Measurements from ENCODE around the gene ALKBH4.

DNA sequence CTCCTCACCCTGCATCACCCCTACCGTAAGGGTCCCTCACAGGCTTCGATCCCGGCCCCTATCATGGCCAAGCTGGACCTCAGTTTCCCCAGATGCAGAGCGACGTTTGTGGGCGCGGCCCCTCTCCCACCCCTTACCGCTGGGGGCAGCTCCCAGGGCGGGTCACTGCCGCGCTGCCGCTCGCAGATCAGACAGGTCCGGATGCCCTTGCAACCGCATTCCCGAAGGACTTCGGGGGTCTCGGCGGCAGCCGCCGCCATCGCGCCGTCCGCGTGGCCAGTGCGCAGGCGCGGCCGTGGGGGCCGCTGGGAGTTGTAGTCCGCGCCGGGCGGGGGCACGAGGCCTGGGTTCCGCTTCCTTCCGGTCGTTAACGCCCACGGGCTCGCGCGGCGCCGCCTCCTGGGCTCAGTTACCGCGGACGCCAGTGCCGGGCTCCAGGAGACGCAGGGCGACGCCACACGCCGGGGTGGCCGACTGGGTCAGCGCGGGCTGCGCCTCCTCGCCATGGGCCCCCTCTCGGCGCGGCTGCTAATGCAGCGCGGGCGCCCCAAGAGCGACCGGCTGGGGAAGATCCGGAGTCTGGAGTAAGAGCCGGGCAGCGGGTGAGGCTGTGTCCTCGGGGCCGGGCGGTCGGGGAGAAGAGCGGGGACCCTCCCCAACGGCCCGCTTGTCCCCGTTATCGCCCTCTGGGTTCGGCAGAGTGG lies at the start of gene ALKBH4, which contains the start of gene LRWD1:
- TF ChIP-seq, protein P1, sequence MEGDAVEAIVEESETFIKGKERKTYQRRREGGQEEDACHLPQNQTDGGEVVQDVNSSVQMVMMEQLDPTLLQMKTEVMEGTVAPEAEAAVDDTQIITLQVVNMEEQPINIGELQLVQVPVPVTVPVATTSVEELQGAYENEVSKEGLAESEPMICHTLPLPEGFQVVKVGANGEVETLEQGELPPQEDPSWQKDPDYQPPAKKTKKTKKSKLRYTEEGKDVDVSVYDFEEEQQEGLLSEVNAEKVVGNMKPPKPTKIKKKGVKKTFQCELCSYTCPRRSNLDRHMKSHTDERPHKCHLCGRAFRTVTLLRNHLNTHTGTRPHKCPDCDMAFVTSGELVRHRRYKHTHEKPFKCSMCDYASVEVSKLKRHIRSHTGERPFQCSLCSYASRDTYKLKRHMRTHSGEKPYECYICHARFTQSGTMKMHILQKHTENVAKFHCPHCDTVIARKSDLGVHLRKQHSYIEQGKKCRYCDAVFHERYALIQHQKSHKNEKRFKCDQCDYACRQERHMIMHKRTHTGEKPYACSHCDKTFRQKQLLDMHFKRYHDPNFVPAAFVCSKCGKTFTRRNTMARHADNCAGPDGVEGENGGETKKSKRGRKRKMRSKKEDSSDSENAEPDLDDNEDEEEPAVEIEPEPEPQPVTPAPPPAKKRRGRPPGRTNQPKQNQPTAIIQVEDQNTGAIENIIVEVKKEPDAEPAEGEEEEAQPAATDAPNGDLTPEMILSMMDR (conservative IDR thresholded peaks at IDR 0.05; ENCODE audit: low read length), result peak; percentile 20; the same call in 1 of the 2 replicates
- TF ChIP-seq EZH2phosphoT487 (IDR thresholded peaks at IDR 0.05; ENCODE audit: borderline replicate concordance), result no peak

All from Loucy (cell line).